ENCODE data around the gene OR2K2.
"Not testable (repeated sequence)": the region's sequence is repeated elsewhere in the genome, so short reads cannot be mapped to it uniquely, and the experiment has no call there.

Gene OR2K2

DNA sequence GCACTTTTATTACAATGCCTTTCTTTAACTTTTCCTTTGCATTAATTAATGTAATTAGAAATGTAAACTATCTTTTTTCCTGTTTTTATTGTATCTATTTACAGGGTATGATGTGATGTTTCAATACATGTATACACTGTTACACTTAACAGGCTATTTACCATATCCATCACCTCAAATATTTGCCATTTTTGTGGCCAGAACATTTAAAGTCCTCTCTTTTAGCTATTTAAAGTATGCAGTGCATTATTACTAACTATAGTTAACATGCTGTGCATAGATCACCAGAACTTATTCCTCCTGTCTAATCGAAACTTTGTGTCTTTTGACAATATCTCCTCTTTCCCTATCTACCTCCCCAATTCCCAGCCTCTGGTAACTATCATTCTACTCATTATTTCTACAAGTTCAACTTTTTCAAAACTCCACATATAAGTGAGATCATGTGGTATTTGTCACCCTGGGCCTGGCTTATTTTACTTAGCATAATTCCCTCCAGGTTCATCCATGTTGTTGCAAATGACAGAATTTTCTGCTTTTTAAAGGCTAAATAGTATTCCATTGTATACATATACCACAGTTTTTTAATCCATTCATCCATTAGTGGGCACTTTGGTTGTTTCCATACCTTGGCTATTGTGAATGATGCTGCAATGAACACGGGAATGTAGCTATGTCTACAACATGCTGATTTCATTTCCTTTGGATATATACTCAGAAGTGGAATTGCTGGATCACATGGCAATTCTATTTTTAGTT lies 32.8 kb downstream of the OR2K2 start:
- DNase-seq = no peak

DNA sequence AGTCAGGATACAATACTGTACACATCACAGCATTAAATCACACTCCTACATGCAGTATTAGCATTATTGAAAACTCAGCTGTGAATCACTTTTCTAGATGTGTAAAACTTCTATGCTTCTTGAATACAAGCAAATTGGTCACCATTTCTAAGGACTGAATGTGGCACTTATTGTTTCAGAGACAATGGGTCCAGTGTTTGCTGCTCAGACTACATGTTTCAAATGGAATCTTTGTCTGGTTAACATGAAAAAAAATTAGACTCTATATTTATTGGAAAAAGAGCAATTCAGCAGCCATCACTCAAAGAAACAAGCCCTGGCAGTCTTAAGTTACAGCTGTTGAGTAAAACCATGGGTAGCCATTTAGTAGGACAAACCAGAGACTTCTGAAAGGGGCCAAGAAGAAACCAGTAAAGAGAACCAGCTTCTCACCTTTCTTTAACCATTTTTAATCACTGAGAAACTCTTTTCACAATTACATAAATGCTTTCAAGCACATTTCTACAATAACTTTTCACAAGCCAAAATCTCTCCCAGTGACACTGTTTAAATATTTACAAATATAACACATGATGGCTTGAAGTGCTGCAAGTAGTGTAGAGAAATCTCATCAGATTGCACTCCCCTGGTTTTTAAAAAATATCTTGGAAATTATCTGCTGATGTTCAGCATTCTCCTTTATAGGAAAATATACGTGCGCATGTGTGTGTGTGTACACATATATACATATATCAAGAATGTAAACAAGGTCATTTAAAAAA lies 35.2 kb downstream of the OR2K2 start:
- DNase-seq = no peak

DNA sequence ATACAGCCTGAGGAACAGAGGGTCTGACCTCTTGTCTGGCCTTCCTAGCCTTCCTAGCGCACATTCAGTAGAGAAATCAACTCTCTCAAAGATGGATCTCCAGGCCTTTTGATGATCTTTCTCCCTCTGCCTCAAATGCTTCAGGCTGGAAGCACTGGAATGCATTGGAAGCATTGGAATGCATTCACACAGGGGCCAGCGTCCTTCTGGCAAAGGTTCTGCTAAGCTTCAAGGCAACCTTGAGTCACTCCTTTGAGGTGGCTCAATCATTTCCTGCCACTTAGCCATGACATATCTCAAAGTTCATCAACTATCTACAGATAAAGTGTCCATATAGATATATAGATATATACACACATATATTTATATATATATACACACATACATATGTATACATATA lies 42.9 kb downstream of the OR2K2 start:
- DNase-seq = no peak

DNA sequence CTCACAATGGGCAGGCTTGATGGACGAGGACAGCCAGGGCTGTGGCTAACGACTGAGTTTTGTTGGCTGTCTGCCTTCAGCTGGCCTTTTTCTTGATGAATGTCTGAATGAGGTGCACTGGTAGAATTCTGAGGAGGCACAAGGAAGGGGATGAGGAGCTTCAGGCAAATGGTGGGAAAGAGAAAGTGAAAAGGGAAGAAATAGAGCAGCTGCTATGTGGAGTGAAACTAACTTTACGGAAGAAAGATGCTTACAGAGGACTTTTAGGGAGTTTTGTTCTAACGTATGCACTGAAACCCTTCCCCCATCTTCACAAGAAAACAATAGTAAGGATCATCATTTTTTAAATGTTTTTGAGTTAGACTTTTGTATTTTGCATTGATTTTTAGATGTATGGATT lies 45.3 kb downstream of the OR2K2 start:
- no peak for DNase-seq

DNA sequence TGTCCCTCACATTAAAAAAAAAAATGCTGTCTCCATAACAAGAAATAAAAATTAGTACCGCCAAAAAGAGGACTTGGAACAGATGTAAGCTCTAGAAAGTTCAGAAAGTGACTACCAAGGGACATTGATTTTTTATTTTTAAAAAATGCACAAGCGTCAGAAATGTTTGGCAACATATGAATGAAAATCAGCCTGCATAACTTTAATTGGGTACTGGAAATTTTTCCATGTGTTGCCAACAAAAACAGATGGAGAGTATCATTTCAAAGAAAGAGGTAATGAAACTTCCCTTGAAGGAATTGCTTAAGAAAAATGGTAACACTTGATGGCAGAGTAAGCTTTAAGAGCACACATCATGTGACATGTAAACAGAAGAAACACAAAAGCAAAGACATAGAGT lies 47.2 kb downstream of the OR2K2 start:
- DNase-seq = no peak

DNA sequence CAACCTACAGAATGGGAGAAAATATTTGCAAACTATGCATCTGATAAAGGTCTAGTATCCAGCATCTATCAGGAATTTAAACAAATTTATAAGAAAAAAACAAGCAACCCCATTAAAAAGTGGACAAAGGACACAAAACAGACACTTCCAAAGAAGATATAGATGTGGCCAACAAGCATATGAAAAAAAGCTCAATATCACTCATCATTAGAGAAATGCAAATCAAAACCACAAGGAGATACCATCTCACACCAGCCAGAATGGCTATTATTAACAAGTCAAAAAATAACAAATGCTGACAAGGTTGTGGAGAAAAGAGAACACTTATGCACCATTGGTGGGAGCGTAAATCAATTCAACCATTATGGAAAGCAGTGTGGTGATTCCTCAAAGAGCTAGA lies 49.2 kb downstream of the OR2K2 start:
- DNase-seq = not testable (repeated sequence)

All from NCI-H2081 (cell line).